Activated CD8-positive, alpha-beta memory T cell treated with anti-CD3 and anti-CD28 coated beads for 1 hour (primary cell): Measurements from ENCODE around the gene KIF25.
"Not testable (repeated sequence)": the region's sequence is repeated elsewhere in the genome, so short reads cannot be mapped to it uniquely, and the experiment has no call there.

Source experiments
- DNase-seq, 2 donors: peaks; one replicate each; pipeline ENCODE4 v3.0.0-alpha.2; 2020; ENCODE audit warnings: low read depth in 1 of 2; ENCODE audit errors: extremely low read depth in 1 of 2

Gene KIF25

DNA sequence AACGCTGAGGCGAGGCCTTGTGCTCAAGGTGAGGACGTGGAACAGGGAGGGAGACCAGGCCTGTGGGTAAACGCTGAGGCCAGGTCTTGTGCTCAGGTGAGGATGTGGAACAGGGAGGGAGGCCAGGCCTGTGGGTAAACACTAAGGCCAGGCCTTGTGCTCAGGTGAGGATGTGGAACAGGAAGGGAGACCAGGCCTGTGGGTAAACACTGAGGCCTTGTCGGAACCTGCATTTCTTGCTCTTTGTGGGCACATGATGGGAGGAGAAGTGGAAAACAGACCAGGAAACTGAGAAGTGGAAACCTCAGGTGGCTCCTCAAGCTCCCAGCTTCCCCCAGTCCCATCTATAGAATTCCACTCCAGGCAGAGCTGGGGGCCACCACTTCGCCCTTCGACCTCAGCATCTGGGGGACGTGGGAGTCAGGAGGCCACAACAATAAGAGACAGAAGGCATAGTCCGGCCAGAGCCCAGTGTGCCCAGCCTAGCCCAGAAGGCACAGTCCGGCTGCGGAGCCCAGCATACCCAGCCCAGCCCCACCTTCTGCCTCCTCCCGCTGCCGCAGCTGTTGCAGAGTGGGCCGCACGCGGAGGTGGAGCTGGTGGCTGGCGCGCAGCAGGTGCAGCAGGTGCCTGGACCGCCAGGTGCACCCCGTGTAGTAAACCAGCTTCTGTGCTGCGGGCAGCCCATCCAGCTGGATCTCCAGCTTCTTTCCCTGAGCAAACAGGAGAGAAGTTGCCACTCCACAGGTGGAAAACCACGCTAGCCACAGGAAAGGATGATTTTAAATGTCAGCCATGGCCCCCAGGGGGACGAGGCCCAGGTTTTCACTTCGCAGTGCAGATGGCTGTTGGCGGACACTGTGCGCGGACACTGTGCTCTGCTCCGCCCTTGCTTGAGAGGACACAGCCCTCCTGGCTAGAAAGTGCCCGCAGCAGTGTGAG lies 64.1 kb downstream of the KIF25 start:
- DNase-seq, result no peak

DNA sequence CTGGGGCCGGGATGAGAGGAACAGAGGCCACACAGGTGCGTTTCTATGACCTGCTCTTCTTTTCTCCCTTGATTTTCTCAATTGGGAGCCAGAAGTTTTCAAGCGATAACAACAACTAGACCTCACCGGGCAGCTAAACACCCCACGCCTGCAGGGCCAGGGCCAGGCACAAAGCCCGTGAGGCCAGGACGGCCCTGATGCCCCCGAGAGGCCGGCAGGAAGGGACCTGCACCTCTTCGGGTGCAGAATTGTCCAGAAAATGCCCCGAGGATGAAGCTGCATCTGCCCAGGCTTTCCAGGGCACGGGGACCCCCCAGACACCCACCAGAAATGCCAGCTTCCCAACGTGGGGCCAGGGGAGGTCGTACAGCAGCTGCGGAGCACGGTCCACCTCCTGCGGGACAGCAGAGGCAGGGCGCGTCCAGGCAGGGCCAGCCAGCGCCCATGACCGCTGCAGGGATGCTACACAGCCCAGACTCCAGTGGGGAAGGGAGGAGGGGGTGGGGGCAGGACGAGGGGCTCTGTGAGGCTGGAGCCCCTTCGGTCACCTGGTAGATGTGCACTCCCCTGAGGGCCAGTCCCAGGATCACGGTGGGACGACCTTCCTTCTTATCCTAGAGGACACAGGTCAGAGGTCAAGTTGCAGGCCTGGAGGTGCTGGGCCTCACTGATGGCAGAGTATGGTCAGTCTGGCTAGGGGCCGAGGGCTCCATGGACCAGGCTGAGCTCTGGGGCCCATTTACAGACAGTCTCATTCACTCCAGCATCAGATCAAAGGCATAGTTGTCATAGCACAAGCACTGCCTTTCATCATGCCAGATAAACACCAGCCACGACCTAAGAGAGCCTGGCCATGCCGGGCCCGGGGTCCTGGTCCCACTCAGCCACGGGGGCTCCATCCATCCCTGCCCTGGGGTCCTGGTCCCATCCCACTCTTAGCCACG lies 65.1 kb downstream of the KIF25 start:
- no peak for DNase-seq

DNA sequence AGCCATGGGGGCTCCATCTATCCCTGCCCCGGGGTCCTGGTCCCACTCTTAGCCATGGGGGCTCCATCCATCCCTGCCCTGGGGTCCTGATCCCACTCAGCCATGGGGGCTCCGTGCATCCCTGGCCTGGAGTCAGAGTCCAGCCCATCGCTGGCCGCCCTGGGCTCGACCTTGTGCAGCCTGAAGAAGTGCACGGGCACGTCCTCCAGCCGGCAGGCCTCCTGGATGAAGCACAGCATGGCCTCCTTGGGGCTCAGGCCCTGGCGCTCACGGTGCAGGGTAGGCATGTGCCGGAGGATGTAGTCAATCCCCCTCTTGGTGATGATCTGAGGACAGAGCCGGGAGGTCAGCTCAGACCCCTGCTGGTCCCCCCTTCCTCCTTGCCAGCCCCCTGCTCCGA lies 66.0 kb downstream of the KIF25 start:
- no peak for DNase-seq

DNA sequence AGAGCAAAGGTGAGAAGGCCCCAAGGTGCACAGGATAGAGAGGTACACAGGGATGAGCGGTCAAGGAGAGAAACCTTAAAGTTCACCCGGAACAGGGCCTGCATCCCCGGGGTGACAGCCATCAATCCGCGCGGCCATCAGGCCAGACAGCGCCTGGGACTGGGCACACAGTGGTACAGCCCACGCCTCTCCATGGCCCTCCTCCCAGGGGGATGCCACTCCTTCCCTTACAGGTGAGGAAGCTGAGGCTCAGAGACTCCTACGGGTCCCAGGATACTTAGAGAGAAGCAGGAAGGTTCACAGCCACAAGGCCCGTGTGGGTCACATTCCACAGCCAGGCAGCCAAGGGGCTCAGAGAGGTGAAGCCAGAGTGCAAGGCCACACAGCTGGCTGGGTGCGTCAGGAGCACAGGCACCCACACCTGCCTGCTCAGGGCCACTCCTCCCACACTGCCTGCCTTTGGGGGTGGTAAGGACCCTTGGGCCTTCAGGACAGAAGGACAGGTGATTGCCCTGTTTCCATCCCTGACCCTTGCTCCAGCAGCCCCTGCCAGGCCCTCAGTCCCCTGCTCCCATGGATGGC lies 66.8 kb downstream of the KIF25 start:
- DNase-seq, result no peak

DNA sequence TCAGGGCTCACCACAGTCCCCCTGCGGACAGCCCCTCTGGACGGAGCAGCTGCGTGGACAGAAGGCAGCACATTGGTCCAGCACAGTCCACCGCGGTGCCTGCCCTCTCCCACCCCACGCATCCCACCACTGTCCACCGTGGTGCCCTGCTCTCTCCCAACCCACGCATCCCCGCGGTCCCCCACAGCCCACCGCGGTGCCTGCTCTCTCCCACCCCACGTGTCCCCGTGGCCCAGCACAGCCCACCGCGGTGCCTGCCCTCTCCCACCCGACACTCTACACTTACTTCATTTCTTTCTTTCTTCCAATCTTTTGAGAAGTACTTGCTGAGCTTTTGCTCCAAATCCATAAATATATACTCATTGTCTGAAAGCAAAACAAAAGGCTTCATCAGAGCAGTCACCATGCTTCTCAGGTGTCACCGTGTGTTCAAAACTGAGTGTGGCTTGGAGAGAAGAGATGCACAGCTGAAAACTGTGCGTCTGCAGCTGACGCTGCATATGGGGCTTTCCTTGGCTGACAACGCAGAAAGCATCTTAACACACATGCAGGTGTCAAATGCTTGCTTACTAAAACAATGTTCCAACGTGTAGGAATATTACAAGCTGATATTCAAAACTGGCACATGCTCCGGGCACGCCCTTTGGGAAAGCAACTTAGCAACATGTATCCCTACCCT lies 69.7 kb downstream of the KIF25 start:
- DNase-seq, result no peak

DNA sequence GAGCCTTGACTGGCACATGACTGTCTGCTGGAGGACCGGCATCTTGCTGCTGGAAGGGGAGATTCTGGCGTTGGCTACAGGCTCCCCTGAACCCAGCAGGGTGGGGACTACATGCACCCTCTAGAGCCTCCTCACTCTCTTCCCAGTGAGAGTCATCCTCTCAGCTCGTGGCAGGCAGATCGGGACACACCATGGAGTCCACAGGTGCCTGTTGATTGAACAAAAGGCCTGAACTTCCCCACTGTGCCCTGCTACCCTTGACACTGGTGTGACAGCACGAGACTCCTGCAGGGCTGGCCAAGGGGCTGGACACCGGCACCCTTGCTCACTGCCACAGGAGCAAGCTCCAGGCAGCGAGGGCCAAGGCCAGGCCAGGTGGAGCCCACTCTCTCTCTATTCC lies 73.3 kb downstream of the KIF25 start:
- DNase-seq, result no peak

DNA sequence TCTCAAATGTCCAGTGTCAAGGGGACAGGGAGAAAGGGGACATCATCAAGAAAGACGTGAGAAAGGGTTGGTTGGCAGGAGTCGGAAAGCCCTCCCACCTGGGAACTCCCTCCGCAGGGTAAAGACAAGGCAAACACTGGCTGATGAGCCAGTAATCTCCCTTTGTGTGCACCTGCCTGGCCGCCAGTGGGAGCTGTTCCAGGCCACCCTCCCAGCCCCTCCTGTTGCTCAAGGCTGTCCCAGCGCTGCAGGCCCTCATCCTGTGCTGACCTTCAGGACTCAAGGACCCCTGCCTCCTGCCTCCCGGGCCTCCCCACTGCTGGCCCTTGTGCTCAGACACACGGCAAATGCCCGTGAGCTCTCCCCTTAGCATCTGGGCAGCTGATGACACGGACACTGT lies 74.1 kb downstream of the KIF25 start:
- DNase-seq, result no peak

DNA sequence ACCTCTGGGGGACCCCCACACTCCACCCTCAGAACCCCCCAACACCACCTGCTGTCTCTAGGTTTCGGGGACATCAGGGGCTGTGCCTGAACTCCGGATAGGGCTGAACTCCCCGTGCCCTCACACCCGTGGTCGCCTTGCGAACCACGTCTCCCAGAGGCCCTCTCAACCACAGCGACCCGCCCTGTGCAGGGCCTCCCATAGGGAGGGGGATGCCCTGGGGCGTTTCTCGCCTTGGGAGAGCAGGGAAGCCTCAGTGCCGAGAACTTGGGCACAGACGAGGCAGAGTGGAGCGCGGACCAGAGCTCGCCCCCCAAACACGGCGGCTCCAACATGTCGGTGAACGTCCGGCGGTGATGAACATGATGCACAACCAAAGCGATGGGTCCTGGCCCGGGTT lies 74.8 kb downstream of the KIF25 start:
- DNase-seq, result no peak

DNA sequence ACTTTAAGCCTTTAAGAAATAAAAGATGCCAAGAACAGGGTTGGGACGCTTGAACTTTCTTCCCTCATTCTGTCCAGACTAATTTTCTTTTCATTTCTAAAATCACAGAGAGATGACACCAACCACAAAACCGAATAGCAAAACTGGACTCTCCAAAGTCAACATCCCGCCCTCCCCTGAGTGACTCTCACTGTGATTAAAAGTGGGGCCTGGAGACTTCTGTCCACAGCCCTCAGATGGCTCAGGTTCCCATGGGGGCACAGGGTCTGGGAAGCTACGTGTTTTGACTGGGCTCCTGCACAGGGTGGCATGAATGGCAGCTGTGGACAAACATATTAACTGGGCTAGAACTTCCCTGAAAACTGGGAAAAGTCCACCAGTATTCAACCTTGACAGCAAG lies 75.3 kb downstream of the KIF25 start:
- DNase-seq, result no peak

DNA sequence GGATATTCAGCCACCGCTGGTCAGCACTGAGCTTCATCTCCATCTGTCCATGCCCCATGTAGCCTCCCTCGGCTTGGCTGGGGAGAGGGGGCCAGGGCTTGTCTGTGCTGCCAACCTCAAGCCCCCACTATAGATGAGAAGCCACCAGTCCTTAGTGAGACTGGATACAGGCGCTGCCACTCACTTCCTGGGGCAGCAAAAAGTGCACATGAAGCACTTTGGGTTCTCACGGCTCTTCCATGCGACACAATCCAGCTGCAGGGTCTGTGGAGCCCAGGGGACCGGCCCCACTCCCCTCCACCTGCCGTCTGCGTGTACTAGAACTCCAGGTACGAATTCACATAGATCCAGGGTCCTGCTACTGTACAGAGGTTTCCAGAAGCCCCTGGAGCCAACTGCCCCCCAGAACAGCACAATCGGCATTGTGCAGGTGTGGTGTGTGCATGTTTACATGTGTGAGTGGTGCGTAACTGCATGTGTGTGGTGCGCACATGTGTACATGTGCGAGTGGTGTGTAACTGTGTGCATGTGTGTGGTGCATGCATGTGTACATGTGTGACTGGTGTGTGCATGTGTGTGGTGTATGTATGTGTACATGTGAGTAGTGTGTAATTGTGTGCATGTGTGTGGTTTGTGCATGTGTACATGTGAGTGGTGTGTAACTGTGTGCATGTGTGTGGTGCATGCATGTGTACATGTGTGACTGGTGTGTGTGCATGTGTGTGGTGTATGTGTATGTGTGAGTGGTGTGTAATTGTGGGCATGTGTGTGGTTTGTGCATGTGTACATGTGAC lies 76.7 kb downstream of the KIF25 start:
- no peak for DNase-seq

DNA sequence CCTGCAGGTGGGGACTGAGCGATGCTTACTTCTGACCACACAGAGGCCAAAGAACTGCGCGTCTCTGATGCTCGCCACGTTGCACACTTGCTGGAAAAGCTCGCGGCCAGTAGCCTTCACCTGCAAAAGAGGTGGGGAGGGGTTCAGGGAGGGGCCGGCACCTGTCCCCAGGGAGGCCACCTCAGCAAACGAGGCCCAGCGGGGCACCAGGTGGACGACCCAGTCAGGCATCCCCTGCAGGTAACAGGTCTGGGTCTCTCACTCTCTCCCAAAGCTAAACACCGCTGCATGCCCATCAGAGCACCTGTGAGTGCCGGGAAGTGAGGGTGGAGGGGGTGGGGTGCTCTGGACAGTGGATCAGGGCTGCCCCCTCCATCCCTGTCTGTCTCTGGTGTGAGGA lies 77.7 kb downstream of the KIF25 start:
- DNase-seq, result no peak

DNA sequence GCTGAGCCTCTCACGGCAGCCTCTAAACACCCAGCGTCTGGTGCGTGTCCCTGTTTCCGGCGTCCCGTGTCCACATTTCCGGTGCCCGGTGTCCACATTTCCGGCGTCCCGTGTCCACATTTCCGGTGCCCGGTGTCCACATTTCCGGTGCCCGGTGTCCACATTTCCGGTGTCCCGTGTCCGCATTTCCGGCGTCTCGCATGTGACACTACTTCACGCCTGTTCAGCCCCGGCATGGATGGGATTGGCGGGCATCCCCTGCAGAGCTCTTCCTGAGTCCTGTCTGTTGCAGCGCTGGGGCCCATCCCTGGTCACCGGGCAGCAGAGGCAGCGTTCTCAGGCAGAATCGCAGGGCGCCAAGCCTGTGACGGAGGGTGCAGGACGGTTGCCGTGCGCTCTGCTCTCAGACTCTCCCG lies 78.3 kb downstream of the KIF25 start:
- DNase-seq, result no peak

DNA sequence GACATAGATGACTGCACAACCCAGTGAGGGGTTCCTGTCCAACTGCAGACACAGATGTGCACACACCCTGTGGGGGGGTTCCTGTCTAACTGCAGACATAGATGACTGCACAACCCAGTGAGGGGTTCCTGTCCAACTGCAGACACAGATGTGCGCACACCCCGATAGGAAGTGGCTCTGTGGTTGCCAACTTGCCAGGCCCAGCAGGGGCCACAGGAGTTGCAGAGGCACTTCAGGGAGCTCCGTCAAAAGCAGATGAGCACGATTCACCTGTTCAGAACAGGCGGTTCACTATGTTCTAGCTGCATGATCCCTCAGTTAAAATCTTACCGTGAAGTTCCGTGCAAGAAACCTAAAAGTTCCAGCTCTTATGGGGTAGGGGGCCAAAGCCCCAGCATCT lies 79.9 kb downstream of the KIF25 start:
- not testable (repeated sequence) for DNase-seq

DNA sequence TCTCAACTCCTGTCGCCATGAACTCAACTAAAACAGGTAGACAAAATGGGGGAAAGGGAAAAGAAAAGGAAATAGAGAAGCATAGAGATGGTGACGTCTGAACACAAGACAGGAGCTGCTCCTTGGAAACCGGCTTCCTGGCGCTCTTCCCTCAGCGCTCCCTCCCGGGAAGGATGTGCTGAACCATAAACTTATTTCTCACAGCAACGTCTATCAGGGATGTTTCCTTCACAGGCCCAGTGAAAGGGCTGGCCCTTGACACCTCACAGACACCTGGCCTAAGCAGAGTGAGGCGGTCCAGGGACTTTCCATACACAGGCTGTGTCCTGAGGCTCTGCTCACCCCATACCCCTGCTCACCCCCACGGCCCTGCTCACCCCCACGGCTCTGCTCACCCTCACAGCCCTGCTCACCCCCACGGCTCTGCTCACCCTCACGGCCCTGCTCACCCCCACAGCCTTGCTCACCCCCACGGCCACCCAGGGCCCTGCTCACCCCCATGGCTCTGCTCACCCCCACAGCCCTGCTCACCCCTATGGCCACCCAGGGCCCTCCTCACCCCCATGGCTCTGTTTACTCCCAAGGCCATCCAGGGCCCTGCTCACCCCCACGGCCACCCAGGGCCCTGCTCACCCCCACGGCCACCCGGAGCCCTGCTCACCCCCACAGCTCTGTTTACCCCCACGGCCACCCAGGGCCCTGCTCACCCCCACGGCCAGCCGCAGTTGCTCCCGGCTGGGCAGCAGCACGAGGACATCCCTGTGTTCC lies 80.9 kb downstream of the KIF25 start:
- no peak for DNase-seq

DNA sequence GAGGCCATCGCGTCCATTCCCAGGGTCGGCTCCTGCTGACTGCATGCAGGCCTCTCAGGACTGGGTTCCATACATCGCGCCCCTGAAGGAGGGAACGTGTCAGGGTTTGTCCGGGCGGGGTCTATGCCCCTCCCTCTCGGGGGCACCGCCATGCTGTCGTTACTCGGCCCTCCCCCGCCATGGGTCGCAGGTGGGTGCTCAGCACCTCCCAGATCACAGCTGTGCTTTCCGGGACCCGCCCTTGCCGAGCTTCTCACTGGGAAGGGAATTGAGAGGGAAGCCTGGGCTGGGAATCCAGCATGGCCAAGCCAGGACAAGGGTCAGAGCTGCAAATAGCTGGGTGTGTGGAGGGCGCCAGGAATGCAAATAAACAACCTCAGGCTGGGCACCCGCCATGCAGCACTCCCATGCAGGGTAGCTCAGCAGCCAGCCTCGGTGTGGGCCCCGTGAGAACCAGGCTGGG lies 81.5 kb downstream of the KIF25 start, which contains the start of gene FRMD1:
Gene FRMD1 (minus strand): TSS at position 270 of the 463 bp plus-strand sequence. CDS start 118 bp downstream, at position 152.
- no peak for DNase-seq

DNA sequence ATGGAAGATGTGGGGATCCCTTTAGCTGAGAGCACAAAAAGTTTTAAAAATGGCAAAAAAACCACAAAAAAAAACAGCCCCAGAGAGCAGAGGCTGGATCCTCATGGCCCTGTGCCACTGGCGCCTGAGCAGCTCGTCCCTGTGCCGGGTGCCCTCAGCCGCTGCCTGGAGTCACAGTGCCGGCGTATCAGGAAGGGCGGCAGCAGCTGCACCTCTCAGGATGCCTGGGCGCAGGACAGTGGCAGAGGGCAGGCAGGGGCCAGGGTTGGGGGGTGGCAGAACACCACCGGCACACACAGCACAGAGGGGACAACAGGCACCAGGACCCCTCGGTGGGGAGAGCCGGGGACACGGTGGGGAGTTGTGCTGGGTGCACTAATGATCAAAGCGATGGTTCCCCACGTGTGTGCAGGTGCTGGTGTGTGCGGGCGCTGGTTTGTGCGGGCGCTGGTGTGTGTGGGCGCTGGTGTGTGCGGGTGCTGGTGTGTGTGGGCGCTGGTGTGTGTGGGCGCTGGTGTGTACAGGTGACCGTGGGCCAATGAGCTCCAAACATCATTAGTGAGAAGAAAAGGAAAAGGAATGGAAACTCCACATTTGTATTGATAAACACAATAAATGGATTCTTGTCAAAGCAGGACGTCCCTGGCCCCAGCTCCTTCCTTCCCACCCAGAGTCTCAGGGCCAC lies 83.1 kb downstream of the KIF25 start:
- DNase-seq, result no peak

DNA sequence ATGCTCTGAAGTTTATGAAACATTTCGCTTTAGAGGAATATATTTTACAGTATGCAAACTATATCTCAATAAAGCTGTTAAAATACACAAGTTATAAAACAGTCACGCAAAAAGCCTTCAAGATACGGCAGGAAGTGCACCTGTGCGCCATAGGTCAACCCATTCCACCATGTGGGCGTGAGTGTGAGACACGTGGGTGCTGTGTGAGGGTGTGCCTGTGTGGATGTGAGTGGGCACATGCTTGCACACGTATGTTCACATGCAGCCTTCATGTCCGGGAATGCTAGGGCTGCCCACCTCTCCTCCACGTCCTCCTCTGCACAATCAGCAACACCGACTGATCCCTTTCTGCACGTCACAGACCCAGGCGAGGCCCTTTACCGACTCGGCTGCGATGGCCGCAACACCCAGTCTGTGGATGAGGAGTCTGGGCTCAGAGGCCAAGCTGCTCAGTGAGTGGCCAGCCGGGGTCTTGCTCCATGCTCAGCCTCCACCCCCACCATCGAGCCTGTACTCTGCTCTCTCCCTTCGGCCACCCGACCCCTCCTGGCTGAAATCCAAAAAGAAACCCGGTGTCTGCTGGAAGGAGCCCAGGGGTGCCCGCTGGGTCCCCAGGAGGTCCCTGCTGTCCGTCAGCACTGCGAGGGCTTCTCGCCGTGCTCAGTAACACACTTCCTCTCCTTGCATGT lies 84.5 kb downstream of the KIF25 start:
- no peak for DNase-seq
